ENCODE data around the gene MEAF6.

GRCh38 chr1:37519613-37520012 lies 5.0 kb upstream of the MEAF6 start:
- TF ChIP-seq CTCF (IDR thresholded peaks at IDR 0.05), result no peak
- TF ChIP-seq POLR2AphosphoS5 (IDR thresholded peaks at IDR 0.05), result no peak

Measured in upper lobe of left lung (tissue), 4 donors.